ENCODE results near the gene CADPS. TPM values are rescaled to one million over a fixed set of nuclear protein-coding genes. Genes with fewer than 3 reads are reported as not detected.

Gene CADPS
- total RNA-seq, 1 donor from 2014 or later, result 265 TPM

DNA sequence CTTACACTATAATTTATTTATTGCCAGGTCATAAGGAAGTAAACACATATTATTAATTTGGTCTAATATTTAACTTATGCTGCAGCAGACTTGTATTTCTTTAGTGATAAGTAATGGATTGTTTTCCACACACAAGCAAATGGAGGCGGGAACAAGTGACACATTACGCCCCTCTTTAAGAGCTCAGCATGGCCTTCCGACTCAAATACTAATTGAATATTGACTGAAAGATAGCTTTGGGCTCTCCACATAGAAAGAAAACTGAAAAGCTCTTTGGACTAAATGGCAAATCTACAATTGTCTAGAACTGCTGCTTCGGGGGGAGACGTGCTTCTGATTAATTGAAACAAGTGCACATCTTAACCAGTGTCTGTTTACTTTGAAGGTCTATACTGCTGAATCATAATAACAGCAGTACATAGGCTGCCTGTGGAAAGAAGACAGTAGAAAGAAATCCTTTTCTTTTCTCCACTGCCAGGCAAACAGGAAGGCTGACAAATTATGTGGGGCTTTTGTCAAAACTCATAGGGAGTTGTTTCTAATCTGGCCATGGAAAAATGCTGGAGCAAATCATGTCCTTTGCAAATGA is 15.9 kb downstream of the CADPS start:
- Mint-ChIP-seq H3K27me3 (ENCODE audit: unreplicated experiment) (no peaks in the 10 kb centered on the region), H3K4me3 (ENCODE audit: unreplicated experiment) (no peak overlapping the region), H3K4me1 (ENCODE audit: low read depth, unreplicated experiment) (peaks cover 14% of the 10 kb centered on the region), H3K27ac (ENCODE audit: unreplicated experiment) (peak overlapping the region; percentile 65), H3K36me3 (ENCODE audit: unreplicated experiment) (peaks cover 2% of the 10 kb centered on the region), H3K9me3 (ENCODE audit: unreplicated experiment) (no peaks in the 10 kb centered on the region)
- TF ChIP-seq, protein P1, sequence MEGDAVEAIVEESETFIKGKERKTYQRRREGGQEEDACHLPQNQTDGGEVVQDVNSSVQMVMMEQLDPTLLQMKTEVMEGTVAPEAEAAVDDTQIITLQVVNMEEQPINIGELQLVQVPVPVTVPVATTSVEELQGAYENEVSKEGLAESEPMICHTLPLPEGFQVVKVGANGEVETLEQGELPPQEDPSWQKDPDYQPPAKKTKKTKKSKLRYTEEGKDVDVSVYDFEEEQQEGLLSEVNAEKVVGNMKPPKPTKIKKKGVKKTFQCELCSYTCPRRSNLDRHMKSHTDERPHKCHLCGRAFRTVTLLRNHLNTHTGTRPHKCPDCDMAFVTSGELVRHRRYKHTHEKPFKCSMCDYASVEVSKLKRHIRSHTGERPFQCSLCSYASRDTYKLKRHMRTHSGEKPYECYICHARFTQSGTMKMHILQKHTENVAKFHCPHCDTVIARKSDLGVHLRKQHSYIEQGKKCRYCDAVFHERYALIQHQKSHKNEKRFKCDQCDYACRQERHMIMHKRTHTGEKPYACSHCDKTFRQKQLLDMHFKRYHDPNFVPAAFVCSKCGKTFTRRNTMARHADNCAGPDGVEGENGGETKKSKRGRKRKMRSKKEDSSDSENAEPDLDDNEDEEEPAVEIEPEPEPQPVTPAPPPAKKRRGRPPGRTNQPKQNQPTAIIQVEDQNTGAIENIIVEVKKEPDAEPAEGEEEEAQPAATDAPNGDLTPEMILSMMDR (IDR thresholded peaks at IDR 0.05; ENCODE audit: partially characterized antibody, unreplicated experiment), result no peak
- DNase-seq, result no peak

DNA sequence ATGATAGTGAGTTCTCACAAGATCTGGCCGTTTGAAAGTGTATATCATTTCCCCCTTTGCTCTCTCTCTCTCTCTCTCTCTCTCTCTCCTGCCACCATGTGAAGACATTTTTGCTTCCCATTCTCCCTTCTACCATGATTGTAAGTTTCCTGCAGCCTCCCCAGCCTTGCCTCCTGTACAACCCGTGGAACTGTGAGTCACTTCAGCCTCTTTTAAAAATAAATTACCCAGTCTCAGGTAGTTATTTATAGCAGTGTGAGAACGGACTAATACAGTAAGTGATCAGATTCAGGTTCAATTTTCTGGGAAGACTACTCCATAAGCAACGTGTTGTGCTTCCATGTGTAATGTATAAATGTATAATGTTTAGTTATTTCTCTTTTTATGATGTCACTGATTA is 29.2 kb downstream of the CADPS start:
- Mint-ChIP-seq H3K9me3 (ENCODE audit: unreplicated experiment) (no peaks in the 10 kb centered on the region), H3K27ac (ENCODE audit: unreplicated experiment) (no peak overlapping the region), H3K4me3 (ENCODE audit: unreplicated experiment) (no peak overlapping the region), H3K4me1 (ENCODE audit: low read depth, unreplicated experiment) (no peaks in the 10 kb centered on the region), H3K36me3 (ENCODE audit: unreplicated experiment) (peaks cover 5% of the 10 kb centered on the region), H3K27me3 (ENCODE audit: unreplicated experiment) (no peaks in the 10 kb centered on the region)
- no peak for DNase-seq
- TF ChIP-seq, protein P1 (IDR thresholded peaks at IDR 0.05; ENCODE audit: partially characterized antibody, unreplicated experiment), result no peak

DNA sequence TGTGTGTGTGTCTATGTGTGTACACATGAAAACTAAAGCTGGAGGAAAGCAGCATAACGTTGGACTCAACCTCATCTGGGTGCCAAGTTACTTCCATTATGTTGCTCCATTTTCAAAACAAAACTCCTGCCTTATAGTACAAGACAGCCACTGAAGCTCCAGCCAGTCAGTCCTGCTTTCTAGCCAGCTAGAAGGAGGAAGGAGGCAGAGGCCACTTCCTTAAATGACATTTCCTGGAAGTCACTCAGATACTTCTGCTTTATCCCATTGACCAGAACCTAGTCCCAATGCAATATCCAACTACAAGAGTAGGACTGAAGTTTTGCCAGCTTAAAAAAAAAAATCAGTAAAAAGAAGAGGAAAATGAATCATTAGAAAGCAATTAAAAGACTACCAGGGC is 31.7 kb downstream of the CADPS start:
- Mint-ChIP-seq H3K9me3 (ENCODE audit: unreplicated experiment) (no peaks in the 10 kb centered on the region), H3K4me1 (ENCODE audit: low read depth, unreplicated experiment) (peaks cover 8% of the 10 kb centered on the region), H3K4me3 (ENCODE audit: unreplicated experiment) (no peak overlapping the region), H3K27me3 (ENCODE audit: unreplicated experiment) (no peaks in the 10 kb centered on the region), H3K27ac (ENCODE audit: unreplicated experiment) (no peak overlapping the region), H3K36me3 (ENCODE audit: unreplicated experiment) (peaks cover 5% of the 10 kb centered on the region)
- no peak for DNase-seq
- TF ChIP-seq, protein P1 (IDR thresholded peaks at IDR 0.05; ENCODE audit: partially characterized antibody, unreplicated experiment), result no peak

DNA sequence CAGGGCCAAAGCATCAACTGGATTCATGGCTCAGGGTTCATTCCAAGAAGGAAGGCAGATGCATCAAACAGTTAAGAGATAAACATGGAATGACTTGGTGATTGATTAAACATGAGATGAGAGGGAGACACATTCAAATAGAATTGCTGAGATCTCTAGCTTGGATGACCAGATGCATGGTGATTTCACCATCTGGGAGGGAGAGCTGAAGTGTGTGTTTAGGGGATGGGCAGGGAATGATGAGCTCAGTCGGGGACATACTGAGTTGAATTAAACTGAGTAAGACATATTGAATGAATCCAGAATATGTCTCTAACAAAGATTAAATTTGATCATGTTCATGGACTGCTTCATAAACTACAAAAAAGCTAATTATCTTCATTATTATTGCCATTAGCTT is 35.5 kb downstream of the CADPS start:
- Mint-ChIP-seq H3K4me1 (ENCODE audit: low read depth, unreplicated experiment) (peaks cover 18% of the 10 kb centered on the region), H3K9me3 (ENCODE audit: unreplicated experiment) (no peaks in the 10 kb centered on the region), H3K4me3 (ENCODE audit: unreplicated experiment) (peak overlapping the region; percentile 2), H3K27ac (ENCODE audit: unreplicated experiment) (no peak overlapping the region), H3K36me3 (ENCODE audit: unreplicated experiment) (no peaks in the 10 kb centered on the region), H3K27me3 (ENCODE audit: unreplicated experiment) (no peaks in the 10 kb centered on the region)
- DNase-seq, result no peak
- TF ChIP-seq, protein P1 (IDR thresholded peaks at IDR 0.05; ENCODE audit: partially characterized antibody, unreplicated experiment), result no peak

DNA sequence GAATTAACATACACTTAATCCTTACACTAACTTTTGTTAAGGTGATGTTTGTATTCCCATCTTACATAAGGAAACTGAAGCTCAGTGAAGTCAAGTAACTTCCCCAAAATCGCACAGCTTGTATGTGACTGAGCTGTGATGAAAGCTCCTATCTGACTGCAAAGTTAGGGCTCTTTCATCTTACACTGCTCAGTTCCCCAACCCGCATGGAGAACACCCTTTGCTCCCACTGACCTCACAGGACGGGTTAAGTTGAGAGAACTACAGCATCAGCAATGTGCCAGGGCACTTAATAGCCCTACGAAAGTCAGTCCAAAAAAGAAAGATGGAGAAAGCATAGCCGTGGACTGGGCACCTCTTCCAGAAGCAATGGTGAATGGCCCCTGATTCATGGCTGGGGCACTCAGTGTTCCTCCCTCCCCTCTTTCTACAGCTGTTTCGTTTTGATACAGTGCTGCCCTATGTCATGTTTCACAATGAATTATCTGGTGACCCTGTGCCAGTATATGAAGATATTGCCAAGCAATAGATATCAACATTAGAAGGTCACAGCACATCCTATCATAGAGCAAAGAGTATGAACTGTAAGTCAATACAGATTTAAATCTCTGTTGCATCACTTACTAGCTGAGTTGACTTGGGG is 38.0 kb downstream of the CADPS start:
- Mint-ChIP-seq H3K9me3 (ENCODE audit: unreplicated experiment) (no peaks in the 10 kb centered on the region), H3K27me3 (ENCODE audit: unreplicated experiment) (no peaks in the 10 kb centered on the region), H3K4me3 (ENCODE audit: unreplicated experiment) (no peak overlapping the region), H3K4me1 (ENCODE audit: low read depth, unreplicated experiment) (peaks cover 22% of the 10 kb centered on the region), H3K36me3 (ENCODE audit: unreplicated experiment) (no peaks in the 10 kb centered on the region), H3K27ac (ENCODE audit: unreplicated experiment) (no peak overlapping the region)
- no peak for DNase-seq
- TF ChIP-seq, protein P1 (IDR thresholded peaks at IDR 0.05; ENCODE audit: partially characterized antibody, unreplicated experiment), result no peak

Measured in glutamatergic neuron (in vitro differentiated cells).